H9 (cell line): ENCODE data around the gene EMC8. TPM values are rescaled to one million over a fixed set of nuclear protein-coding genes. Genes with fewer than 3 reads are reported as not detected.

Source experiments
- DNase-seq: peaks from one replicate; pipeline ENCODE4 v3.0.0-alpha.2; 2017
- H2AFZ ChIP-seq: one replicate; pipeline ENCODE4 v1.6.1; 2013; ENCODE audit warnings: mild to moderate bottlenecking, low read length, control low read depth, moderate library complexity
- H2AK5ac ChIP-seq: 2 replicates; pipeline ENCODE4 v1.6.1; 2013; ENCODE audit warnings: low read length, control low read depth, mixed read lengths; ENCODE audit not compliant: insufficient read length
- H2BK120ac ChIP-seq: one replicate; pipeline ENCODE4 v1.6.1; 2013; ENCODE audit warnings: low read depth, mild to moderate bottlenecking, low read length, control low read depth, inconsistent platforms; ENCODE audit not compliant: poor library complexity, severe bottlenecking
- H2BK12ac ChIP-seq: 2 replicates; pipeline ENCODE4 v1.6.1; 2013; ENCODE audit warnings: low read length, control low read depth, mixed read lengths, low read depth; ENCODE audit not compliant: insufficient read length
- H2BK15ac ChIP-seq: 2 replicates; pipeline ENCODE4 v1.6.1; 2013; ENCODE audit warnings: low read depth, low read length, control low read depth
- H2BK20ac ChIP-seq: one replicate; pipeline ENCODE4 v1.6.1; 2013; ENCODE audit warnings: low read depth, mild to moderate bottlenecking, low read length, control low read depth, inconsistent platforms; ENCODE audit not compliant: poor library complexity, severe bottlenecking
- H2BK5ac ChIP-seq: 2 replicates; pipeline ENCODE4 v1.6.1; 2013; ENCODE audit warnings: low read length, control low read depth, mixed read lengths; ENCODE audit not compliant: insufficient read length
- H3K14ac ChIP-seq: 2 replicates; pipeline ENCODE4 v1.6.1; 2013; ENCODE audit warnings: low read length, control low read depth; ENCODE audit not compliant: insufficient read depth
- H3K18ac ChIP-seq: 2 replicates; pipeline ENCODE4 v1.6.1; 2013; ENCODE audit warnings: low read depth, mild to moderate bottlenecking, mixed read lengths, low read length, control low read depth; ENCODE audit not compliant: insufficient read length
- H3K23ac ChIP-seq: 2 replicates; pipeline ENCODE4 v1.6.1; 2013; ENCODE audit warnings: low read length, control low read depth, mixed read lengths, low read depth; ENCODE audit not compliant: insufficient read length
- H3K23me2 ChIP-seq: 2 replicates; pipeline ENCODE4 v1.6.1; 2013; ENCODE audit warnings: low read depth, mild to moderate bottlenecking, mixed read lengths, low read length, control low read depth; ENCODE audit not compliant: insufficient read length, poor library complexity, severe bottlenecking
- H3K27ac ChIP-seq: 2 replicates; pipeline ENCODE4 v1.5.1; 2013; ENCODE audit warnings: low read length, control low read depth, mixed read lengths, low read depth; ENCODE audit not compliant: insufficient read length
- H3K27me3 ChIP-seq: 2 replicates; pipeline ENCODE4 v1.6.1; 2013; ENCODE audit warnings: low read length, control low read depth, inconsistent platforms; ENCODE audit not compliant: insufficient read depth
- H3K4ac ChIP-seq: 2 replicates; pipeline ENCODE4 v1.6.1; 2013; ENCODE audit warnings: low read depth, mild to moderate bottlenecking, control low read depth, inconsistent platforms, low read length, moderate library complexity
- H3K4me1 ChIP-seq: 2 replicates; pipeline ENCODE4 v1.6.1; 2013; ENCODE audit warnings: low read length, control low read depth, inconsistent platforms; ENCODE audit not compliant: insufficient read depth
- H3K4me2 ChIP-seq: 2 replicates; pipeline ENCODE4 v1.6.1; 2013; ENCODE audit warnings: low read length, control low read depth, mixed read lengths; ENCODE audit not compliant: insufficient read length, insufficient read depth
- H3K56ac ChIP-seq: 2 replicates; pipeline ENCODE4 v1.6.1; 2013; ENCODE audit warnings: low read depth, mild to moderate bottlenecking, mixed read lengths, low read length, control low read depth; ENCODE audit not compliant: insufficient read length
- H3K79me1 ChIP-seq: 2 replicates; pipeline ENCODE4 v1.6.1; 2013; ENCODE audit warnings: low read depth, mild to moderate bottlenecking, moderate library complexity, low read length, control low read depth, inconsistent platforms; ENCODE audit not compliant: insufficient read depth, poor library complexity, severe bottlenecking
- H3K79me2 ChIP-seq: 2 replicates; pipeline ENCODE4 v1.6.1; 2013; ENCODE audit warnings: low read length, control low read depth, inconsistent platforms; ENCODE audit not compliant: insufficient read depth
- H3K9ac ChIP-seq: 2 replicates; pipeline ENCODE4 v1.6.1; 2013; ENCODE audit warnings: low read length, control low read depth, mixed read lengths; ENCODE audit not compliant: insufficient read length; ENCODE audit errors: extremely low read depth
- H3K9me3 ChIP-seq: one replicate; pipeline ENCODE4 v1.6.1; 2013; ENCODE audit warnings: low read depth, low read length, inconsistent platforms; ENCODE audit not compliant: control insufficient read depth
- H3T11ph ChIP-seq: one replicate; pipeline ENCODE4 v1.6.1; 2013; ENCODE audit warnings: mild to moderate bottlenecking, low read length, control low read depth, inconsistent platforms
- H4K20me1 ChIP-seq: one replicate; pipeline ENCODE4 v1.6.1; 2013; ENCODE audit not compliant: control insufficient read depth, insufficient read length, insufficient read depth
- H4K5ac ChIP-seq: 2 replicates; pipeline ENCODE4 v1.6.1; 2013; ENCODE audit warnings: low read depth, mild to moderate bottlenecking, mixed read lengths, low read length, control low read depth; ENCODE audit not compliant: insufficient read length
- H4K8ac ChIP-seq: replicated peaks from 2 replicates; pipeline ENCODE4 v1.6.1; 2013; ENCODE audit warnings: low read length, control low read depth, mixed read lengths, low read depth; ENCODE audit not compliant: insufficient read length
- H4K91ac ChIP-seq: 2 replicates; pipeline ENCODE4 v1.6.1; 2013; ENCODE audit warnings: low read depth, mild to moderate bottlenecking, moderate library complexity, mixed read lengths, low read length, control low read depth; ENCODE audit not compliant: insufficient read length
- H3K27ac Mint-ChIP-seq, 3 experiments: 2 replicates in 2 of 3; 3 replicates in 1 of 3; pipeline ENCODE4 v1.8.0; 2020 to 2021; ENCODE audit warnings: mixed read lengths in 3 of 3, mild to moderate bottlenecking in 1 of 3, moderate library complexity in 1 of 3
- H3K27me3 Mint-ChIP-seq: 2 replicates; pipeline ENCODE4 v1.8.0; 2021; ENCODE audit warnings: low read depth, mild to moderate bottlenecking, moderate library complexity, mixed read lengths
- H3K36me3 Mint-ChIP-seq, 3 experiments: 2 replicates in 2 of 3; 3 replicates in 1 of 3; pipeline ENCODE4 v1.8.0; 2020 to 2021; ENCODE audit warnings: low read depth in 3 of 3, mixed read lengths in 3 of 3; ENCODE audit not compliant: insufficient read depth in 1 of 3
- H3K4me1 Mint-ChIP-seq, 2 experiments: 2 replicates each; pipeline ENCODE4 v1.8.0; 2020; ENCODE audit warnings: mixed read lengths in 2 of 2
- H3K4me3 Mint-ChIP-seq, 2 experiments: 2 replicates in 1 of 2; 3 replicates in 1 of 2; pipeline ENCODE4 v1.8.0; 2020 to 2021; ENCODE audit warnings: mild to moderate bottlenecking in 2 of 2, mixed read lengths in 2 of 2, moderate library complexity in 1 of 2
- H3K9me3 Mint-ChIP-seq, 2 experiments: 2 replicates in 1 of 2; 3 replicates in 1 of 2; pipeline ENCODE4 v1.8.0; 2020; ENCODE audit warnings: mild to moderate bottlenecking in 2 of 2, mixed read lengths in 2 of 2, moderate library complexity in 1 of 2
- WGBS: extraction: QIAGEN DNeasy Blood & Tissue Kit; methylation state at CpG from one replicate; pipeline ENCODE4 v1.1.7; 2013; ENCODE audit warnings: missing lambda C conversion rate, low lambda C conversion rate, mixed read lengths; ENCODE audit not compliant: insufficient read length; ENCODE audit errors: extremely low coverage; 5-methylcytosine and 5-hydroxymethylcytosine counted together
- total RNA-seq: library from RNA; stranded (reverse); gene quantifications from 2 replicates; pipeline ENCODE4 v1.2.1, GENCODE V29; 2021
- TF ChIP-seq, protein P1 (sequence below): fragments of 200-600 bp; sonication (generic); conservative IDR thresholded peaks from 3 replicates; pipeline ENCODE4 v1.8.0; 2021; ENCODE audit warnings: antibody characterized with exemption, mild to moderate bottlenecking

The EMC8 gene
- total RNA-seq, 1 experiment from 2014 or later, result 52.3 TPM

DNA sequence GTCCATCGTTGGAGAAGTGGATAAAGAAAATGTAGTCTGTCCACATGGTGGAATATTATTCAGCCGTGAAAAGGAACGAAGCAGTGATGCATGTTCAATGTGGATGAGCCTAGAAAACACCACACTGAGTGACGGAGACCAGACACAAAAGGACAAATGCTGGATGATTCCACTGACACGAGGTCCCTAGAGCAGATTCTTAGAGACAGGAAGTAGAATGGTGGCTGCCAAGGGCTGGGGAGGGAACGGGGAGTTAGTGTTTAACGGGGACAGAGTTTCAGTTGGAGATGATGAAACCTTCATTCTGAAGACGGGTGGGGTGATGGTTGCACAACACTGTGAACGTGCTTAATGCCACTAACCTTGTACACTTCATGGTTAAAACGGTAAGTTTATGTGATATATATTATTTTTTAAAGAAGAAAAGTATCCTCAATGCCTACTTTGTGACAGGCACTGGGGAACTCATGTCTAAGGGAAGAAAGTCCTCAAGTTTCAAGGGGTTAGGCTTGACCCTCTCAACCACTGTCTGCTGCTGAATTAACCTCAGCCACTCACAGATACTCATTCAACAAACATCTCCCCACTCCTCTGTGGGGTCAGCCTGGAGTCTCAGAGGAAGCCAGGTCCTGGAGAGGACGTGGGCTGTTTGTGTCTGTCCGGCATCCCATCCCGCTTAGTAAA lies 66.0 kb downstream of the EMC8 start:
- Mint-ChIP-seq H3K27me3 (no peaks in the 10 kb centered on the region; the same call in 1 of the 2 replicates), H3K27ac (peak overlapping the region in 1 of 3 experiments; percentile 56; a peak in 2 of 7 replicates), H3K4me1 (peaks cover 22 to 33% of the 10 kb centered on the region in 2 experiments), H3K4me3 (no peak overlapping the region; a peak in 1 of 5 replicates), H3K9me3 (no peaks in the 10 kb centered on the region; a peak in 1 of 5 replicates), H3K36me3 (no peaks in the 10 kb centered on the region)
- TF ChIP-seq, protein P1, sequence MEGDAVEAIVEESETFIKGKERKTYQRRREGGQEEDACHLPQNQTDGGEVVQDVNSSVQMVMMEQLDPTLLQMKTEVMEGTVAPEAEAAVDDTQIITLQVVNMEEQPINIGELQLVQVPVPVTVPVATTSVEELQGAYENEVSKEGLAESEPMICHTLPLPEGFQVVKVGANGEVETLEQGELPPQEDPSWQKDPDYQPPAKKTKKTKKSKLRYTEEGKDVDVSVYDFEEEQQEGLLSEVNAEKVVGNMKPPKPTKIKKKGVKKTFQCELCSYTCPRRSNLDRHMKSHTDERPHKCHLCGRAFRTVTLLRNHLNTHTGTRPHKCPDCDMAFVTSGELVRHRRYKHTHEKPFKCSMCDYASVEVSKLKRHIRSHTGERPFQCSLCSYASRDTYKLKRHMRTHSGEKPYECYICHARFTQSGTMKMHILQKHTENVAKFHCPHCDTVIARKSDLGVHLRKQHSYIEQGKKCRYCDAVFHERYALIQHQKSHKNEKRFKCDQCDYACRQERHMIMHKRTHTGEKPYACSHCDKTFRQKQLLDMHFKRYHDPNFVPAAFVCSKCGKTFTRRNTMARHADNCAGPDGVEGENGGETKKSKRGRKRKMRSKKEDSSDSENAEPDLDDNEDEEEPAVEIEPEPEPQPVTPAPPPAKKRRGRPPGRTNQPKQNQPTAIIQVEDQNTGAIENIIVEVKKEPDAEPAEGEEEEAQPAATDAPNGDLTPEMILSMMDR, result no peak
- H3K23me2 ChIP-seq, result no peaks in the 10 kb centered on the region
- H3K14ac ChIP-seq, result no peak overlapping the region
- no peak overlapping the region for H2BK15ac ChIP-seq
- no peaks in the 10 kb centered on the region for H4K20me1 ChIP-seq
- H3K27me3 ChIP-seq, result no peaks in the 10 kb centered on the region
- no peaks in the 10 kb centered on the region for H3K9me3 ChIP-seq
- no peak overlapping the region for H2BK5ac ChIP-seq
- H3K56ac ChIP-seq, result no peak overlapping the region
- no peak overlapping the region for H4K8ac ChIP-seq
- no peak overlapping the region for H3K9ac ChIP-seq
- H2AK5ac ChIP-seq, result no peak overlapping the region
- H2BK20ac ChIP-seq, result no peak overlapping the region
- H3T11ph ChIP-seq, result no peak overlapping the region
- H3K27ac ChIP-seq, result no peak overlapping the region
- H3K23ac ChIP-seq, result no peak overlapping the region
- no CpG with 5 or more reads among the region's 13 CpGs for WGBS
- no peak overlapping the region for H2AFZ ChIP-seq
- H3K18ac ChIP-seq, result no peak overlapping the region
- H4K5ac ChIP-seq, result no peak overlapping the region
- no peaks in the 10 kb centered on the region; the same call in 1 of the 2 replicates for H3K4me1 ChIP-seq
- H3K4me2 ChIP-seq, result no peak overlapping the region
- H2BK120ac ChIP-seq, result no peak overlapping the region
- H3K79me2 ChIP-seq, result no peaks in the 10 kb centered on the region
- no peak for DNase-seq
- no peak overlapping the region for H2BK12ac ChIP-seq
- no peak overlapping the region for H4K91ac ChIP-seq
- no peaks in the 10 kb centered on the region for H3K79me1 ChIP-seq
- H3K4ac ChIP-seq, result no peak overlapping the region
